Mucosa of descending colon (tissue), 3 donors: ENCODE data around the gene GOLGA6L10. TPM values are rescaled to one million over a fixed set of nuclear protein-coding genes. Genes with fewer than 3 reads are reported as not detected.

Source experiments
- ATAC-seq: fragments of 200-7000 bp; cut with Tn5 transposase; one replicate; pipeline ENCODE4 v1.9.1; 2020; ENCODE audit warnings: mild to moderate bottlenecking, moderate library complexity
- DNase-seq, 3 donors: peaks; one replicate each; pipeline ENCODE4 v3.0.0-alpha.2; 2020
- H3K36me3 ChIP-seq: fragments of 200-600 bp; one replicate; pipeline ENCODE4 v1.8.0; 2021; ENCODE audit warnings: low read depth, mild to moderate bottlenecking
- H3K4me1 ChIP-seq: fragments of 200-600 bp; one replicate; pipeline ENCODE4 v1.8.0; 2021; ENCODE audit warnings: low read depth, mild to moderate bottlenecking
- H3K4me3 ChIP-seq: fragments of 200-600 bp; one replicate; pipeline ENCODE4 v1.8.0; 2021; ENCODE audit warnings: mild to moderate bottlenecking
- H3K9me3 ChIP-seq: fragments of 200-600 bp; one replicate; pipeline ENCODE4 v1.8.0; 2021; ENCODE audit warnings: mild to moderate bottlenecking
- CTCF ChIP-seq: fragments of 200-600 bp; IDR thresholded peaks from one replicate; pipeline ENCODE4 v1.8.0; 2022; ENCODE audit warnings: antibody characterized with exemption, mild to moderate bottlenecking
- intact Hi-C, 2 donors: fragments of 100-400 bp; cut with DNase I in 1 of 2; cut with micrococcal nuclease in 1 of 2; formaldehyde crosslinking; loops; one replicate each; pipeline versions ENCODE4 v1.11.0 to v1.11.1; 2022; cut with DNase I, micrococcal nuclease
- total RNA-seq, 3 donors: library from RNA; stranded (reverse); fragmentation: NEBNext Ultra II Directional in 2 of 3; extraction: Animal tissue kit (Norgen Biotek cat#: 25700) in 2 of 3; gene quantifications; one replicate each; pipeline versions ENCODE4 v1.2.1 to v1.2.4, GENCODE V29; 2021 to 2023
- donor health status: DM: no; HTN: no; CAD: no; lungs with moderate emphysema.
- donor health status: DM: no; HTN: no; CAD: no.
- donor health status: DM: no; HTN: yes; CAD: no.

Gene GOLGA6L10
- total RNA-seq, 3 donors from 2014 or later, result 0.92 to 3.6 (median 3.1) TPM

DNA sequence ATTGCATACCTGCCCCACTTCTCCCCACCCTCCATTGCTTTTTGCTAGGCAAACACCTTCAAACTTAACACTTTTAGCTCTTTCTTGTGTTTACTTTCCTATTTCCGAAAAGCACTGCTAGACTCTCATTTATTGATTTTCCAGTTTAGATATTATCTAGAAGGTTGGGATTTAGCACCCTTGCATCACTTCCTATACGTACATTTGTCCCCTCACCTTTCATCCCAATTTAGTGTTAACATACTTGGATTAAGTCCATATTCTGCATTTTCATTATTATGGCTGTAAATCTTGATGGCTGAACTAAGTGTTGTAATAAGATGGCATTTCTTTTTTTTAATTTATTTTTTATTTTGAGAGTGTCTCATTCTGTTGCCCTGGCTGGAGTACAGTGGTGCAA is 39.5 kb downstream of the GOLGA6L10 start:
- Histone ChIP-seq H3K9me3 (no peaks in the 10 kb centered on the region), H3K4me3 (no peak overlapping the region), H3K36me3 (no peaks in the 10 kb centered on the region), H3K4me1 (no peaks in the 10 kb centered on the region)
- ATAC-seq, result no peak
- no peak for TF ChIP-seq CTCF
- no peak for DNase-seq
- intact Hi-C loops, result no loop called here

DNA sequence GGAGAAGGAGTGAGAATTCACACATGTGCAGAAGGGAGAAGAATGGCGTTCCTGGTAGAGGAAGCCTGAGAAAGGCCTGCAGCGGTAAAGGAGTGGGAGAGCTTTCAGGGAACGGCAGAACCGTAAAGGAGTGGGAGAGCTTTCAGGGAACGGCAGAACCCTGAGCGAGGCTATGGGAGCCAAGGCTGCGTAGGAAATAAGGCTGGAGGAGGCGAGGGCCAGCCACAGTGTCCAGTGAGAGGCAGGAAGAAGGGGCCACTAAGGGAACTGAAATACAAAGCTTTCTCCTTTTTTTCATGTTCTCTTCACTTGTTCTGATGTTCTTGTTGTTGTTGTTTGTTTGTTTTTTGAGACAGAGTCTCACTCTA is 41.6 kb downstream of the GOLGA6L10 start:
- ATAC-seq, result no peak
- no peaks in the 10 kb centered on the region for H3K36me3 ChIP-seq
- intact Hi-C loops, result no loop called here
- TF ChIP-seq CTCF, result no peak
- no peak for DNase-seq
- no peak overlapping the region for H3K4me3 ChIP-seq
- no peaks in the 10 kb centered on the region for H3K9me3 ChIP-seq
- no peaks in the 10 kb centered on the region for H3K4me1 ChIP-seq

DNA sequence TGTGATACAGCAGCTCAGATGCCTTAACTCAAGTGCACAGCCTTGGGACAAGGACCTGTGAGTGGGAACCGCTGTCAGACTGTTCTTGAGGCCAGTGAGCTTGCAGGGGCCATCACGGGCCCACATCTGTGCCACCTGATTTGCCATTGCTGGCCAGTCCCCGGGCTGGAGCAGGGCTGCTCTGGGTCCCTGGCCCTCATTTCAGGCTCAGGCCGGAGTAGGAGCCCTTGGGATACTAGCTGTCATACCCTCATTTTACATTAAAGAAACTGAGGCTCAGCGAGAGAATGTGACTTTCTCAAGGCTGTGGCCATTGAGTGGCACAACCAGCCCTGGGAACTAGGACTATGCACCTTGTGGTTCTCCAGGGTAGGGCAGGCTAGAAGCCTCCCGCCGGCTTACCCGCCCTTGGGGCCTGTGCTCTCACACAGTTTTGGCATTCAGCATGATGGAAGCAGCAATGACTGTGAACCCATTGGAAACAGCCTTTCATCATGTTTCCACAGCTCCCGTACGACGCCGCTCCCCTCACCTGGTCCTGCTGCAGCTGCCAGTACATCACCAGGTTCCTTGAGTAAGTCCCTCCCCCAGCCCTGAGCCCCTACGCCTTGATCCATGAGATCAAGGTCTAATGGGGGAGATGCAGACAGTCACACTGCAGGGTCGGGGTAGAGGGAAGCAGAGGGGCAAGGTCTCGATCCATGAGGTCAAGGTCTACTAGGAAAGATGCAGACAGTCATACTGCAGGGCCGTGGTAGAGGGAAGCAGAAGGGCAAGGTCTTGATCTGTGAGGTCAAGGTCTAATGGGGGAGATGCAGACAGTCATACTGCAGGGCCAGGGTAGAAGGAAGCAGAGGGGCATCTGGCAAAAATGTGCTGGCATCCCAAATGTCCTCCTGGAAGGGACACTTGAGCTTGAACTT is 42.2 kb downstream of the GOLGA6L10 start:
- H3K9me3 ChIP-seq, result no peaks in the 10 kb centered on the region
- no peaks in the 10 kb centered on the region for H3K36me3 ChIP-seq
- no peaks in the 10 kb centered on the region for H3K4me1 ChIP-seq
- TF ChIP-seq CTCF, result no peak
- DNase-seq, result no peak
- intact Hi-C loops, result no loop called here
- no peak overlapping the region for H3K4me3 ChIP-seq
- ATAC-seq, result no peak

GRCh38 chr15:82305621-82306048 is 43.6 kb downstream of the GOLGA6L10 start:
- Histone ChIP-seq H3K9me3 (no peaks in the 10 kb centered on the region), H3K36me3 (no peaks in the 10 kb centered on the region), H3K4me1 (no peaks in the 10 kb centered on the region), H3K4me3 (no peak overlapping the region)
- DNase-seq, result no peak
- TF ChIP-seq CTCF, result no peak
- no peak for ATAC-seq
- intact Hi-C loops, result no loop called here

GRCh38 chr15:82304778-82305090 is 44.5 kb downstream of the GOLGA6L10 start:
- no peaks in the 10 kb centered on the region for H3K36me3 ChIP-seq
- no peaks in the 10 kb centered on the region for H3K4me1 ChIP-seq
- H3K4me3 ChIP-seq, result no peak overlapping the region
- no peak for TF ChIP-seq CTCF
- intact Hi-C loops, result no loop called here
- DNase-seq, result no peak
- ATAC-seq, result no peak
- no peaks in the 10 kb centered on the region for H3K9me3 ChIP-seq
